Subcutaneous abdominal adipose tissue (tissue), 5 donors: ENCODE measurements around the gene TMA7B.

Source experiments
- H3K27ac ChIP-seq: one replicate; pipeline ENCODE4 v1.7.0; 2013; ENCODE audit warnings: low read depth, mild to moderate bottlenecking, inconsistent platforms, low read length, moderate library complexity
- H3K27me3 ChIP-seq, 5 donors: one replicate each; pipeline ENCODE4 v1.7.0; 2013; ENCODE audit warnings: low read length in 5 of 5, inconsistent platforms in 1 of 5; ENCODE audit not compliant: control insufficient read depth in 5 of 5, insufficient read depth in 4 of 5
- H3K36me3 ChIP-seq, 5 donors: one replicate each; pipeline ENCODE4 v1.7.0; 2013; ENCODE audit warnings: low read length in 5 of 5; ENCODE audit not compliant: control insufficient read depth in 5 of 5, insufficient read depth in 5 of 5
- H3K4me1 ChIP-seq, 5 donors: one replicate each; pipeline ENCODE4 v1.7.0; 2013; ENCODE audit warnings: low read length in 5 of 5, mild to moderate bottlenecking in 3 of 5, moderate library complexity in 1 of 5; ENCODE audit not compliant: control insufficient read depth in 5 of 5, insufficient read depth in 5 of 5
- H3K4me3 ChIP-seq, 5 donors: one replicate each; pipeline ENCODE4 v1.7.0; 2013; ENCODE audit warnings: low read length in 5 of 5, low read depth in 1 of 5
- H3K9ac ChIP-seq, 5 donors: one replicate each; pipeline ENCODE4 v1.7.0; 2013; ENCODE audit warnings: low read length in 5 of 5, mild to moderate bottlenecking in 4 of 5, moderate library complexity in 3 of 5
- H3K9me3 ChIP-seq, 5 donors: one replicate each; pipeline ENCODE4 v1.7.0; 2013; ENCODE audit warnings: low read length in 5 of 5; ENCODE audit not compliant: control insufficient read depth in 5 of 5
- donor health status: healthy.
- donor health status: healthy.
- donor health status: healthy.
- donor health status: healthy.
- donor health status: healthy.

TMA7B gene

DNA sequence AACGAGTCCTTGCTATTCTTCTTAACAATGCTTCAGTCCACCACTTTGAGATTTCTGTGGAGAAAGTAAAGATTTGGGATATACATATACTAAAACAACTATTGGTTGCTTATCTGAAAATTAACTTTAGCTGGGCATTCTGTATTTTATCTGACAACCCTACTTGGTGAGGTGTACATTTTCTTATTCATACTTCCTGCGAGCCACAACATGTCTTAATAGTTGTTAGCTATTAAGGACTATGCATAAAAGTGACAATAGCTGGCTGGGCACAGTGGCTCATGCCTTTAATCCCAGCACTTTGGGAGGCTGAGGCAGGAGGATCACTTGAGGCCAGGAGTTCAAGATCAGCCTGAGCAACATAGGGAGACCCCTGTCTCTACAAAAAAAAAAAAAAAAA is 28.0 kb upstream of the TMA7B start:
- Histone ChIP-seq H3K36me3 (no peaks in the 10 kb centered on the region), H3K9me3 (no peaks in the 10 kb centered on the region), H3K27me3 (no peaks in the 10 kb centered on the region), H3K9ac (no peak overlapping the region), H3K4me3 (no peak overlapping the region), H3K4me1 (peaks cover 0 to 28% (median 22%) of the 10 kb centered on the region in 5 donors), H3K27ac (no peak overlapping the region)

DNA sequence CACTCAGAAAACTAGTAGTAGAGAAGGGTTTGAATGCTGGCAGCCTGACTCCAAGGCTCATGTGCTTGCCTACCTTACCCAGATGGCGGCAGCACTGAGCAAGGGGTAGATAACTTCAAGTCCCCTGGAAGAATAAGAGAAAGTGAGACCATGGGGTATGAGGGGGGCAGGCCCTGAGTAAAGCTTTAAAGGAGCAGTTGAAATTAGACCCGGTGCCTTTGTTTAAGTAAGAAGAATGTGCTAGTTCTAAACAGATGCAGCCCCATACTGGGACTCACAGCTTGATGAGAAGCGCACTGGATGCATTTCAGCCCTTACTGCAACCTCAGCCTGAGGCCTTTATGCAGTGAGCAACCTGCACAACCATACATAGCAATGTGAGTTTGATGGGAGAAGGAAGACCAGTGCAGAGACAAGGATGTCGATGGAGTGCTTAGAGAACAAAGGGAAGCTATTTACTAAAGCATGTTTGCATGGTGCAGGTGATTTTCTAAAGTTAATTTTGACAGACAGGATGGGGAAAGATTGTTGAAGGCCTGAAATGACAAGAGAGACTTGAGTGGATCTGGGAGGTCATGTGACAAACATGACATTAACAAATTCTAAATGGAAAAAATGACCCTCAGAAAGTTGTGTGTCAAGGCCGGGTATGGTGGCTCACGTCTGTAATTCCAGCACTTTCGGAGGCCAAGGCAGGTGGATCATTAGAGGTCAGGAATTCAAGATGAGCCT is 27.1 kb upstream of the TMA7B start:
- Histone ChIP-seq H3K9ac (no peak overlapping the region), H3K4me3 (no peak overlapping the region), H3K27ac (no peak overlapping the region), H3K27me3 (no peaks in the 10 kb centered on the region), H3K9me3 (no peaks in the 10 kb centered on the region), H3K4me1 (peaks cover 0 to 20% (median 13%) of the 10 kb centered on the region in 5 donors), H3K36me3 (no peaks in the 10 kb centered on the region)

DNA sequence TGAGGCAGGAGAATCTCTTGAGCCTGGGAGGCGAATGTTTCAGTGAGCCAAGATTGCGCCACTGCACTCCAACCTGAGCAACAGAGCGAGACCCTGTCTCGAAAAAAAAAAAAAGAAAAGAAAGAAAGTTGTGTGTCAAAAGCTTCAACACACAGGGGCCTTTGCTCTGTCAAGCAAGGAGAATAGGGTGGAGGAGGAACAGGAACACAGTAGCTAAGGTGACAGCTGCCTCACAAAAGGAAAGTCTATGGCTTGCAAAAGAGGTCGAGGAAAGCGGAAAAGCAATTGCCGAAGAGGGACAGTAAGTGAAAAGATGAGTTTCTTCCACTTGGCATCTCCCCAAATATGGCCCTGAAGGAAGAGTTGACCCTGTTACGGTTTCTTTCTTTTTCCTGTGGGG is 26.5 kb upstream of the TMA7B start:
- H3K4me1 ChIP-seq, result peaks cover 0 to 14% (median 6%) of the 10 kb centered on the region in 5 donors
- no peak overlapping the region for H3K9ac ChIP-seq
- H3K9me3 ChIP-seq, result no peaks in the 10 kb centered on the region
- no peaks in the 10 kb centered on the region for H3K27me3 ChIP-seq
- H3K27ac ChIP-seq, result no peak overlapping the region
- H3K36me3 ChIP-seq, result no peaks in the 10 kb centered on the region
- no peak overlapping the region for H3K4me3 ChIP-seq

DNA sequence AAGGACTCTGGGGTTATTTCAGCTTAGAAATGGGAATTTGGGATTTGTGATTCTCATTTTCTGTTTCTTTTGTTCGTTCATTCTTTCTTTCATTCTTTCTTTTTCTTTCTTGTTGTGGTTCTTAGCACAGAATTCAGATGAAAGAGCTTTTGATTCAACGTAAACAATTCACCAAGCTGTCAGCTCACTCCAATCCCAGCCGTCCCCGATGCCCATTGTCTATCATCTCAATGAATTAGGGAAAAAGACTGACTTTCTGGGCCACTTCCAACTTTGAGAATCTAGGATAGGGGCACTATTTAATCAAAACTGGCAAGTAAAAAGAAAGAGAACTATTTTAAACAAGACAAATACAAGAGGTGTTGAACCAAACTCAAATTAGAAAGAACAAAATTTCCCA is 25.1 kb upstream of the TMA7B start:
- H3K27me3 ChIP-seq, result no peaks in the 10 kb centered on the region
- H3K4me1 ChIP-seq, result peaks cover 0 to 4% (median 0%) of the 10 kb centered on the region in 5 donors
- no peaks in the 10 kb centered on the region for H3K36me3 ChIP-seq
- H3K9me3 ChIP-seq, result no peaks in the 10 kb centered on the region
- H3K9ac ChIP-seq, result no peak overlapping the region
- H3K4me3 ChIP-seq, result no peak overlapping the region
- no peak overlapping the region for H3K27ac ChIP-seq

DNA sequence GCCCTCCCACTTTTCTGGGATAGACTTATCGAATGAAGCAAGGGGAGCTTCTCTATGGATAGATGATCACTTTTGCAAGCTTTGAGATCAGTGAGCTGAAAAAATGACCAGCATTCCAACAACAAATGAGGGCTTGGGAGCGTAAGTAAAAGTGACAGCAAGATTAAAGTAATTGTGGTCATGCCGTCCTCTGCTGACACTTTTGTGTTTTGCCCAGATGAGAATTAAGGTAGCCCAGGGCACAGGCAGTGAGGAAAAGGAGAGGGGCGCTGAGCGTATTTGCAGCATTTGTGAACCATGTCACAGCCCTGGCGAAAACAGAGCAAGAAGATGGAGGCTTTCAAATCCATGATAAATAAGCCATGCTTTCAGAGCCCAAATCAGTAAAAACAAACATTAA is 24.6 kb upstream of the TMA7B start:
- no peaks in the 10 kb centered on the region for H3K27me3 ChIP-seq
- no peak overlapping the region for H3K27ac ChIP-seq
- H3K4me3 ChIP-seq, result no peak overlapping the region
- H3K9me3 ChIP-seq, result no peaks in the 10 kb centered on the region
- peaks cover 0 to 4% (median 0%) of the 10 kb centered on the region in 5 donors for H3K4me1 ChIP-seq
- no peak overlapping the region for H3K9ac ChIP-seq
- H3K36me3 ChIP-seq, result no peaks in the 10 kb centered on the region

DNA sequence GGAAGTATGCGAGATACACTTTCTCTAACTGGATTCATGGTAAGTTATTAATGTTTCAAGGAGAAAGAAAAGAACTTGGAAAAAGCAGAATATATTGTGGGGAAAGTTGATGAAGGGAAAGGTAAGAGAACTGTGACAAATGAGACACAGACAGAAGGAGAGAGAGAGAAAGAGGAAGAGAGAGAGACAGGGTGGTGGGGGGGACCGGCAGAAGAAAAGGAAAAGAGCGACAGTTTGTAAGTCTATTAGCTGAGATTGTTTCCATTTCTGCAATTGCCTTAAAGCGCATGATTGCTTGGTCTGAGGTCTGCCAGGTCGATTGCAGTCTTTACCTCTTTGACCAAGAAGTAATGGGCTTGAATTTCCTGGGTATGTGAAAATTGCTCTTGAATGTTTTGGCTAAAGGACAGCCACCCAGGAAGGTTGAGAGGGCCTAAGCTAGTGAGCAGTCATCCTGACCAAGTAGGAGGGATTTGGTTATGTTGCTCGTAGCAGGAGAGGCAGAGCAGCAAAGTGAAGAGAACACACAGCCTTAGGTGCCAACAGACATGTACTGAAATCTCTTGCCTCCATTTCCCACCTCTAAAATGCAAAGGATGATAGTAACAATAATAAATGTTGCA is 23.6 kb upstream of the TMA7B start:
- Histone ChIP-seq H3K9ac (no peak overlapping the region), H3K4me1 (no peaks in the 10 kb centered on the region), H3K4me3 (no peak overlapping the region), H3K36me3 (no peaks in the 10 kb centered on the region), H3K9me3 (no peaks in the 10 kb centered on the region), H3K27me3 (no peaks in the 10 kb centered on the region), H3K27ac (no peak overlapping the region)

DNA sequence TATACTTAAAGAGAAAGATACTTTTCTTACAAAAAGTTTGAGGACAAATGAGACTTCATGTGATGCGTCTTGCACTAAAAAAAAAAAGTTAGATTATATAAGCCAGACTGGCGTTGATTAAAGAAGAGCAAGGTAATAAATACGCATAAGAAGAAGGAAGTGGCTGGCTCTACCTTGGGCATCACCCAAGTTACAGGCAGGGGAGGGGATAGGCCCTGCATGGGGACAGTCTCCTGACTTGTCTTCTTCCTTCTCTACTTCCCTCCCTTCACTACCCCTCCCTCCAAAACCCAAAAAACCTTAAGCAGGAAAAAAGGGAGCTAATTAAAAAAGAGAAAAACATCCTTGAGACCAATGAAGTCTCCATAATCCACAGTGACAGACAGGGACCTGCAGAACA is 22.3 kb upstream of the TMA7B start:
- Histone ChIP-seq H3K9me3 (no peaks in the 10 kb centered on the region), H3K27ac (no peak overlapping the region), H3K9ac (no peak overlapping the region), H3K4me3 (no peak overlapping the region), H3K36me3 (no peaks in the 10 kb centered on the region), H3K27me3 (no peaks in the 10 kb centered on the region), H3K4me1 (peaks cover 0 to 2% (median 2%) of the 10 kb centered on the region in 5 donors)

DNA sequence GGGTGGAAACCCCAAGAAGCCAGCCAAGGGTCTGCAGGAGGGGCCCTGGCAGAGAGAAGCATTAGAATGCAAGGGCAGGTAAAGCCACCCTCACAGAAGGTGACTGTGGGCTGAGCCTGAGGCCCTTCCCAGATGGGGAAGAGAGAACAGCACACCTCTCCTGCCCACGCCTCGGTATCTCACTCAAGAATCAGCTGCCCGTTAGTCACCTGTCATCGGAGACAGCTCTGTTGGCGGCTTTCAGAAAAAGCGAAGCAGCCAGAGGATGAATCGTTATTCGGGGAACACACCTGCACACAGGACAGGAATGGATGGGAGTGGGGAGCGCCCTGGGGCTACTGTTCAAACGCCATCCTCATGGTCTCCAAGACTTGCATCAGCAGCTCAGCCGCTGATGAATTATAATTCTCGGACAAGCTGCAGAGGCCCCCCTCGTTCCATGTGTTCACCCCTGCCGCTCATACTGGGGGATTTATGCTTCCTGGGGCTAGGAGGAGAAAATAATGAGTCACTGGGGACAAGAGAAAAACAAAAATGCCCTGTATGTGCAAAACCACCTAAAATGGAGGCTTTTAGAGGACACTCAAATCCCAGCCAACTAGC is 21.6 kb upstream of the TMA7B start:
- Histone ChIP-seq H3K27me3 (no peaks in the 10 kb centered on the region), H3K4me1 (peaks cover 0 to 6% (median 4%) of the 10 kb centered on the region in 5 donors), H3K36me3 (no peaks in the 10 kb centered on the region), H3K27ac (no peak overlapping the region), H3K9ac (no peak overlapping the region), H3K9me3 (no peaks in the 10 kb centered on the region), H3K4me3 (no peak overlapping the region)

DNA sequence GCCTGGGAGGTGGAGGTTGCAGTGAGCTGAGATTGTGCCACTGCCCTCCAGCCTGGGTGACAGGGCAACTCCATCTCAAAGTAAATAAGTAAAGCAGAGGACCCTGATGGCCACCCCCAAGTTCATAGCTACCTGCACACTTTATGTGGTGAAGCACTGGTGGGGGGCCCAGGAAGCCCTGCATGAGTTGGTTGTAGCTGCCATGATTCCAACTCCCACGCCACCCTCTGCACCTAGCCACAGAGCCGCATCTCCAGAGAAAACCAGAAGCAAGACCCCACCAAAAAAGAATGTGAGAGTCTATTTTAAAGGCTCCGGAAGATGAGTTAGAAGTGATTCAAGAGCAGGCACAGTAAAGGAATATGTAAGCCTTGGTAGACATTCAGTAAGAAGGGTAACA is 20.4 kb upstream of the TMA7B start:
- peaks cover 0 to 6% (median 4%) of the 10 kb centered on the region in 5 donors for H3K4me1 ChIP-seq
- H3K4me3 ChIP-seq, result no peak overlapping the region
- H3K27ac ChIP-seq, result no peak overlapping the region
- no peaks in the 10 kb centered on the region for H3K27me3 ChIP-seq
- H3K36me3 ChIP-seq, result no peaks in the 10 kb centered on the region
- no peak overlapping the region for H3K9ac ChIP-seq
- no peaks in the 10 kb centered on the region for H3K9me3 ChIP-seq

DNA sequence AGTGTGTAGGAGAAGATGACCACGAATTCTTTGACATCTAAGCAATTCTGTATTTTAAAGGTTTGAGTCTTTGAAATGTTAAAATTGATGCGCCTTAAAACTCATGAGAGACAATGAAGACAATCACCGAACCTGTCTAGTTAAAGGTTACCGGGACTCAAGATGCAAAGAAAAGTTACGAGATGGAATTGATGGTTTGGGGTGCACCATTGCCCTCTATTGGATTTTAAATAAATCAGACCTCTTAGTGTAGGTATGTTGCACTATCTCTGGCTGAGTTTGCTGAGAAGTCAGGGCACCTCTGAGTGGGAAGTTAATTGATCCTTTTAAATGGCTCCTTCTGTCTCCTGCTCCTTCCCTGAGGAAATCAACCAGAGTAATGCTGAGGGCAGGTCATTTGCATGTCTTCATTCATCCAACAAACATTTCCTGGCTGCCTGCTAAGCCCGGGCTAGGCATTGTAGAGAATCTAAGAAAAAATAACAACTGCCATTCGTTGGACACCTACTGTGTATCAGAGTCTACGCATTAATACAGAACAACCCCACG is 19.4 kb upstream of the TMA7B start:
- no peak overlapping the region for H3K4me3 ChIP-seq
- no peaks in the 10 kb centered on the region for H3K9me3 ChIP-seq
- no peak overlapping the region for H3K27ac ChIP-seq
- H3K4me1 ChIP-seq, result peaks cover 0 to 6% (median 4%) of the 10 kb centered on the region in 5 donors
- no peaks in the 10 kb centered on the region for H3K27me3 ChIP-seq
- no peak overlapping the region for H3K9ac ChIP-seq
- H3K36me3 ChIP-seq, result no peaks in the 10 kb centered on the region
